GM18505 (cell line): ENCODE data around the gene AUNIP.

Experiments used
- ATAC-seq: cut with Tn5 transposase; IDR thresholded peaks from one replicate; pipeline ENCODE4 v1.9.1; 2021; ENCODE audit not compliant: unreplicated experiment
- POLR2A ChIP-seq: IDR thresholded peaks from 4 replicates; pipeline ENCODE4 v1.6.1; 2011; ENCODE audit warnings: borderline replicate concordance; ENCODE audit not compliant: insufficient read depth, insufficient read length; ENCODE audit errors: extremely low read depth

The AUNIP gene

DNA sequence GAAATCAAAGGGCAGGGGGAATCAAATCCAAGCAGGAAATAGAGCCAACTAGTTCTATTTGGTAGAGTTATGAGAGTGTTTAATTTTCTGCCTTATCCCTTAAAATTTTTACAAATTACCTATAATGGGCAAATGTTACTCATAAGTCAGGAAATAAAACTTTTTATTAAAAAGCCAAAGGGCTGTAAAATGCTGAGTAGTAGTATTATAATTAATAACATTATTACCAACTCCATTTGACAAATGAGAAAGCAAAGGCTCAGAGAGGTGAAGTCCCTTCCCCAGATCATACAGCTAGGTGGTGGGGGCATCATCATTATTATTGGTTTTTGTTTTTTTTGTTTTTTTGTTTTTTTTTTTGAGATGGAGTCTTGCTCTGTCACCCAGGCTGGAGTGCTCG, 55.9 kb downstream of the AUNIP start:
- ATAC-seq: no peak
- TF ChIP-seq POLR2A: no peak

DNA sequence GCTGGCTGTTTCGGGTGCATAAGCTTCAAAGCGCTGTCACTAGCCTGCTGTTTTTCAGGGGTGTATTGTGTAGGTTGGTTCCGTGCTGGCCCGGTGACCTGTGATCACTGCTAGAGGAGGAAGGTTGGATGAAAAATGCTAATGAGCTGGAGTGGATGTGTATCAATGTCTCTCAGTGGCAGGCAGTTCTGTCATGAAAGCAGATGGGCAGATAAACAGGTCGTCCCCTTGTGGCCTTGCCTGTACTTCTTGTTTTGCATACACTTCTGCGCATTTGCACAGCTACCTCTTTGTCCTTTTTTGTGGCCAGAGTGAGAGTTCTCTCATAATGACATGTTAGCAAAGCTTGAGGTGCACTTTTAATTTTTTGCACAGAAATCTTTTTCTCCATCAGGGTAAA, 56.3 kb downstream of the AUNIP start:
- no peak for TF ChIP-seq POLR2A
- no peak for ATAC-seq

DNA sequence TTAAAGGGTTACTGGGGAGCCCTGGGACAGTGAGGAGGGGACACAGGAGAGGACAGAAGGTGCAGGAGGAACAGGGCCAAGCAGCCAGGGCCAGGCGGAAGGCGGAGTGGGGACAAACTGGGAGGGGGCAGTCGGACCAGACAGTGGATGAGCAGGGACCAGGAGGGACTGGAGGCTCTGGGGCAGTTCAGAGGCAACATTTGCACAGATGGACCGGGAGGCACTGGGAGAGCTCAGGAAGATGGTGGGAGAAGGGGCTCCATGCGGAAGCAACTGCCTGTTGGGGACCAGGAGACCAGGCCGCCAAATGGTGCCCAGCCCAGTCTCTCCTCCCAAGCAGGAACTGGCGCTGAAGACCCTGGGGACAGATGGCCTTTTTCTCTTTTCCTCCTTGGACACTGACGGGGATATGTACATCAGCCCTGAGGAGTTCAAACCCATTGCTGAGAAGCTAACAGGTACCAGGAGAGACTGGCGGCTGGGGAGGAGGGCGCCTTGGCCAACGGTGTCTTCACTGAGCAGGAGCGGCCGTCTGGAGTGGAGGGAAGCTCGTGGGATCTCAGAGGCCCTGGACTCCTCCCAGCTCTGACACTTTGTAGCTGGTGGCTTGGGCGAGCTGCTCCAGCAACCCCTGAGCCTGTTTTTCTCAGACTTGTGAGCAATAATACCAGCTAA, 58.4 kb downstream of the AUNIP start:
- ATAC-seq: no peak
- TF ChIP-seq POLR2A: no peak

DNA sequence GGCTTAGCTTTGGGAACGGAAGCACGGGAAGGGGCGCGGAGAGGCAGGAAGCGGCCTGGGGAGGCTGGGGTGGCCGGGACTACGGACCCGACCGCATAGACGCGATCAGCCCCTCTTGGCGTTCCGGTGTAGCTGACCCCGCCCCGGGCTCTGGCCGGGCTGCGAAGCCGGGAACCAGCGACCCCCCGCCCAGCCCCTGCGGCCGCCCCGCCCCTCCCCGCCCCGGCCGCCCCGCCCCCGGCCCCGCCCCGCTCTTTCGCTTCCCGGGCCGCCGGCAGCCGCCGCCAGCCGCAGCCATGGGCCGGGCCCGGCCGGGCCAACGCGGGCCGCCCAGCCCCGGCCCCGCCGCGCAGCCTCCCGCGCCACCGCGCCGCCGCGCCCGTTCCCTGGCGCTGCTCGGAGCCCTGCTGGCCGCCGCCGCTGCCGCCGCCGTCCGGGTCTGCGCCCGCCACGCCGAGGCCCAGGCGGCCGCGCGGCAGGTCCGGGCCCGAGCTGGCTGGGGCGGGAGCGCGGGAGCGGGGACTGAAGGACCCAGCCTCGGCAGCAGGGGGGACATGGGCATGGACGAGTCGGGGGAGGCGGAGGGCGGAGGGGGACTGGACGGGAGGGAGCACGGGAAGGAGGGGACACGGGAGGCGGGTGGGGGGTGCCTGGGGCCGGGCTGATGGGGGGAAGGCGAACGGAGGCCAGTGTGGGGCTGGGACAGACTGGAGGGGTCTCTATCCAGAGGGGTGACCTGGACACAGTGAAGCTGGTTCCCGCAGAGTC, 59.1 kb downstream of the AUNIP start, which contains the start of gene SELENON:
SELENON (plus strand) TSS at position 259 of the 768 bp plus-strand sequence; CDS start at position 297, 38 bp downstream.
- no peak for TF ChIP-seq POLR2A
- no peak for ATAC-seq

DNA sequence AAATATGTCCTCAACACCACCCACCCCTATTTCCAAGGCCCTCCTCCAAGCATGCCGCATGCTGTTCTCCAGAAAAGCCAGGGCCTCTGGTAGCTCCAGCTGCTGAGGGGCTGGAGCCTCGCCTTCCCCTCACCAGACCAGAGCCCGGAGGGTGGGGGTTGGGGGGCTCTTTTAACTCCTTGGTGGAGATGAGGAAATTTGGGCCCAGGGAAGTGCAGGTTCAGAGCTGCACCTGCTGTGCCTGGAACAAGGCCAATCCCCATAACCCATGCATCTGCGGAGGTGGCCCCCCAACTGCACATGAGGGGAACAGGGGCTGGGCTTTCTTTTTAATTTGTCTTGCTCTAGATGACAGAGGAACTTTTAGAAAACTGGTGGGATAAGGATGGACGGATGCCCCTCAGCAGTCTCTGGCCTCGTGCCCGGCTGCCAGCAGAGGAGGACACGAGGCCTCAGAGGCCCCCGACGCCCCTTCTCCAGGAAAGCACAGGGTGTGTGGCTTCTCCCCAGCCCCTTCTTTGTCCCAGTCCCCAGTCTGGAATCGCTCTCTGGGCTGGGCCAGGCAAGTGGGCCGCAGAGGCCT, 59.8 kb downstream of the AUNIP start:
- no peak for ATAC-seq

DNA sequence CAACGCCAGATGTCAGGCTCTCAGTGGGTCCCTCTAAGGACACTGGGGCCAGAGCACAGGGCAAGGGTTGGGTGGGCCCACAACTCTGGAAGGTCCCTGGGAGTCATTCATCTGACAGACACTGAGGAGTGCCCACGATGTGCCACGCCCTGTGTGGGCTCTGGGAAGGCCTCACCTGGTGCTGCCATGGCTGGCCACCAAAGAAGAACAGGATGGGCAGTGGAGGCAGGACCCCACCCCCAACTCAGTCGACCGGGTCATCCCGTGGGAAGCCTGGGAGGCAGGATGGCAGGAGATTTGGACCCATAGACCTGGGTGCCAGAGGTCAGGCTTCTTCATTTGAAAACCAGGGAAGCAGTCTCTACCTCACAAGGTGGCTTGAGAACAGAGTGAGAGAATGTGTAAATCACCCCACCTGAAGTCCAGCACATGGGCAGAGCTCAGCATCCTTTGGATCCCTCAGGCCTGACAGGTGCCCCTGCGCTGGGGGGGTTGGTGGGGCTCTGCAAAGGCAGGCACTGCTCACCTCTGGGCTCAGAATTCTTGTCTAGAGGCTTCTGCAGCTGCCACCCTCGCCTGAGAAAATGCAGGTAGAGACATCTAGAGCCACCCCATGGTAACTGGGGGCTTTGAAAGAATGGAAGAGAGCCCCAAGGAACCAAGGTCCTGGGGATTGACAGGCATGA, 60.4 kb downstream of the AUNIP start:
- no peak for ATAC-seq
- TF ChIP-seq POLR2A: no peak

More for the DNA sequence above, 59.8 kb downstream of the AUNIP start:
- TF ChIP-seq POLR2A: no peak

DNA sequence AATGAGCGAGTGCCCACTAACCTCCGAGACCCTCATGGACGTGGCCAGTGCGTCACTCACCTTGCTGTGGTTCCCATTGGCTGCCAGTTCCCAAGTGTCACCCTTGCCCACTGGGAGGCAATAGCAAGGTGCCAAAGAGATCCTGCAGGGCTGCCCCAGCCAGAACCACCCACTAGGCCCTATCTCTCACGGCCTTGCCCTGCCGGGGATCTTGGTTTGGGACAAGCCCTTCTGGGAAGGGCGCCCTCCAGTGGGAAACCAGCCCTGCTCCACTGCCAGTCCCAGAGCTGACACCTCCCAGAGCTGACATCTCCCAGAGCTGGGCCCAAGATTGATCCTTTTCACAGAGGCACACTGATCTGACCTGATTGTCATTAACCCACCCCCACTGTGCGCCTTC, 61.3 kb downstream of the AUNIP start:
- no peak for ATAC-seq
- TF ChIP-seq POLR2A: no peak

DNA sequence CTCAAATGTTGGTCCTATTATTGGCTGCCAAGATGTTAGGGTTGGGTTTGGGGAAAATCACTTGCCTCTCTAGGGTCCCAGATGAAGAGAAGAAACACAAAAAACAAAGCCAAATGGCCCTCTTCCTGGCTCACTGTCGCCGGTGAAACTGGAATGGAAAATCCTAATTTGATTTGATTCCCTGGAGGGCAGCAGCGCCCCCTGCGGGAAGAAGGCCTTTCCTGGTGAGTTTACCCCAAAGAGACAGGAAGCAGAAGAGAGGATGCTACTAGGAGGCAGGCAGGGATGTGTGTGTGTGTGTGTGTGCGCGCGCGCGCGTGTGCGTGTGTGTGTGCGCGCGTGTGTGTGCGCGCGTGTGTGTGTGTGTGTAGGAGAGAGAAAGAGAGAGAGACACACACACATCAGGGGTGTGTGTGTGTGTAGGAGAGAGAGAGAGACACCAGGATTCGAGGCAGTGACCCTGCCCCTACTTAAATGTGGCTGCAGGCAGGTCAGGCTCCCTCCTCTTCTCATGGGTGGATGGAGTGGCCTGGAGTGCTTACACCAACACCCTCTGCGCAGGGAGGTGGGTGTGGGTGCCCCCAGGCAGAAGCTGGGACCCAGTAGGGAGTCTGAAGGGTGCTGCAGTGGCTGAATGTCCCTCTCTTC, 62.3 kb downstream of the AUNIP start:
- ATAC-seq: no peak
- TF ChIP-seq POLR2A: no peak

DNA sequence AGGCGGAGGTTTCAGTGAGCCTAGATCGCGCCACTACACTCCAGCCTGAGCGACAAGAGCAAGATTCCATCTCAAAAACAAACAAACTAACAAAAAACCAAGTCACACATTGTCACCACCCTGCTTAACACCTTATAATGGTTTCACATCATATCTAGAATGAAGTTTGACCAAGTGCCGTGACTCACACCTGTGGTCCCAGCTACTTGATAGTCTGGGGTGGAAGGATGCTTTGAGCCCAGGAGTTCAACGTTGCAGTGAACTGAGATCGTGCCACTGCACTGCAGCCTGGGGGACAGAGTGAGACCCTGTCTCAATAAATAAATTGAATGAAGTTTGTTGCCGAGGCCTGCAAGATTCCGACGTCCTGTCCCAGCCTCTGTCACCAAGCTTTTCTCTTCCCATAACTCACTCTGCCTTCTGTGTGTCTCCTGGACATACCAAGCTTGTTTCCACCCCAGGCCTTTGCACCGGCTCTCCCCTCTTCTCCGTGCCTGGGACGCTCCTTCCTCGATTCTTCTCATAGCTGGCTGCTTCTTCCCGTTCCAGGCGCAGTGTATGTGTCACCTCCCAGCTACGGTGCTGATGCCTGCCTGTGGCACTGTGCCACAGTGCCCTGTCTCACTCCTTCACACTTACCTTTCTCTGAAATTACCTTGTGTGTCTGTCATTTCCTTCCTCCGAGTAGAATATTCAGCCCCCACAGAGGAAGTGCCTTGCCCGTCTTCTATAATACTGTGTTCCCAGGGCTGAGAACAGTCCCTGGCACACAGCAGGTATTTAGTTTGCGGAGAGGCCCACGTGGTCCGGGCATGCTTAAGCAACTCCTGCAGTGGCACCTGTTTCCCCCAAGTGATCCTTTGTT, 63.1 kb downstream of the AUNIP start:
- no peak for ATAC-seq
- no peak for TF ChIP-seq POLR2A

DNA sequence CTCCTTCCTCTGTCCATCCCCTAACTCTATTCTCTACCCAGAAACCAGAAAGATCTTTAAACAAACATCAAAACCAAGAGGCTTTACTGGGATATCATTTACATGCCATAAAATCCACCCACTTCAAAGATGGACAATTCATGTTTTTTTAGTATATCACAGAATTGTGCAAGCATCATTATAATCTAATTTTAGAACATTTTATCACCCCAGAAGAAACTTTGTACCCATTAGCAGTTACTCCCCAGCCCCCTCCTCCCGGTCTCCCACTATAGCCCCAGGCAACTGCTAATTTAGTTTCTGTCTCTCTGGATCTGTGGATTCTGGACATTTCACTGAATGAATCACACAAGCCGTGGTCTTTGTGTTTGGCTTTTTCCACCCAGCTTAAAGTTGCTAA, 64.0 kb downstream of the AUNIP start:
- ATAC-seq: no peak

DNA sequence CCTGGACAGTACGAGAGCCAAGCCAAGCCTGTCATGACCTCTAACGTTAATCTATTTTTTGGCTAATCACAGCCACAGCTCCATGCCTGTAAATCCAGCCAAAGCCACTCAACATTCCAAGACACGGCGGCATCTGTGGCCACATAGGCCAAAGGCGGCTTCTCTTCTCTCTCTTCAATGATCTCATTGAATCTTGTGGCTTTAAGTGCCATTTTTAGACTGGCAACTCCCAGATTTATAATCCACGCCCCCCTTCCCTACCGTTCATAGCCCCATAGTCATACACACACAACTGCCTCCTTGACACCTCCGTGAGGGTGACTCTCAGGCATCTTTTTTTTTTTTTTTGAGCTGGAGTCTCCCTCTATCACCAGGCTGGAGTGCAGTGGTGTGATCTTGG, 64.9 kb downstream of the AUNIP start:
- ATAC-seq: no peak
- no peak for TF ChIP-seq POLR2A

More for the DNA sequence above, 64.0 kb downstream of the AUNIP start:
- TF ChIP-seq POLR2A: no peak

DNA sequence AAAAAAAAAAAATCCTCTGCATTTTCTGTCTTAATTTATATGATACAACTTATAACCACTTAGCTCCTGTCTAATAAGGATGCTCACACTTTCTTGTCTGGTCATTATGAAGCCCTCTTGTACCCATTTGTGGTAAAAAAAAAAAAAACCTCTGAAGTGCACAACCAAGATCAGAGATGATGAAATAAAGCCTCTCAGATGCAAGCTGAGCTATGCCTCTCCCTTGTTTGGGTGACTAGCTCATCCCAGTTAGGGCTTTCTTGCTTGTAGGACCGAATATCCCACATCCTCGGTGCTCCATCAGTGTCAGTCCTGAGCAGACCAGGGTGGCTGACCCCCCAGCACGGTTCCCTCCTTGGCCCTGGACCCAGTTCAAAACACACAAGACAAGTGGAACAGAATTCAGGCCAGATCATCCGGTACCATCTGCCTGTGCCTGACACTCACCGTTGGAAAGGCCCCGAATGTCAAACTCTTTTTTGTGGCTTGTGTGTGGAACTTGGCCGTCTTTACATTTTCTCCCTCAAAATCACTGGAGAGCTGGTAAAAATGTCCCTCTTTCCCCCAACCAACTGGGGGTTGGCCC, 65.6 kb downstream of the AUNIP start:
- TF ChIP-seq POLR2A: no peak
- no peak for ATAC-seq
